Gastroesophageal sphincter (tissue), 3 donors: Measurements from ENCODE around the gene ACAD8.

ENCODE experiments used
- EP300 ChIP-seq: sonication (generic); formaldehyde crosslinking; IDR thresholded peaks from one replicate; pipeline ENCODE4 v1.6.1; 2017; ENCODE audit warnings: antibody characterized with exemption, mild to moderate bottlenecking
- POLR2AphosphoS5 ChIP-seq: sonication (generic); formaldehyde crosslinking; IDR thresholded peaks from one replicate; pipeline ENCODE4 v1.6.1; 2017; ENCODE audit warnings: antibody characterized with exemption
- TF ChIP-seq, protein P1 (sequence below), 4 experiments: fragments of 200-600 bp in 2 of 4; fragments of 450-650 bp in 2 of 4; sonication (generic) in 1 of 4; IDR thresholded peaks; one replicate each; pipeline ENCODE4 v1.5.1; 2017 to 2019; ENCODE audit warnings: antibody characterized with exemption in 4 of 4, mild to moderate bottlenecking in 2 of 4, moderate library complexity in 2 of 4

GRCh38 chr11:134205729-134206128 lies 47.6 kb upstream of the ACAD8 start:
- TF ChIP-seq, protein P1, sequence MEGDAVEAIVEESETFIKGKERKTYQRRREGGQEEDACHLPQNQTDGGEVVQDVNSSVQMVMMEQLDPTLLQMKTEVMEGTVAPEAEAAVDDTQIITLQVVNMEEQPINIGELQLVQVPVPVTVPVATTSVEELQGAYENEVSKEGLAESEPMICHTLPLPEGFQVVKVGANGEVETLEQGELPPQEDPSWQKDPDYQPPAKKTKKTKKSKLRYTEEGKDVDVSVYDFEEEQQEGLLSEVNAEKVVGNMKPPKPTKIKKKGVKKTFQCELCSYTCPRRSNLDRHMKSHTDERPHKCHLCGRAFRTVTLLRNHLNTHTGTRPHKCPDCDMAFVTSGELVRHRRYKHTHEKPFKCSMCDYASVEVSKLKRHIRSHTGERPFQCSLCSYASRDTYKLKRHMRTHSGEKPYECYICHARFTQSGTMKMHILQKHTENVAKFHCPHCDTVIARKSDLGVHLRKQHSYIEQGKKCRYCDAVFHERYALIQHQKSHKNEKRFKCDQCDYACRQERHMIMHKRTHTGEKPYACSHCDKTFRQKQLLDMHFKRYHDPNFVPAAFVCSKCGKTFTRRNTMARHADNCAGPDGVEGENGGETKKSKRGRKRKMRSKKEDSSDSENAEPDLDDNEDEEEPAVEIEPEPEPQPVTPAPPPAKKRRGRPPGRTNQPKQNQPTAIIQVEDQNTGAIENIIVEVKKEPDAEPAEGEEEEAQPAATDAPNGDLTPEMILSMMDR (IDR thresholded peaks at IDR 0.05), result no peak
- TF ChIP-seq POLR2AphosphoS5 (no peak), EP300 (no peak)
